Osteocyte (in vitro differentiated cells): ENCODE data around the gene SPATS1. TPM values are rescaled to one million over a fixed set of nuclear protein-coding genes. Genes with fewer than 3 reads are reported as not detected.
"Not testable (repeated sequence)": the region's sequence is repeated elsewhere in the genome, so short reads cannot be mapped to it uniquely, and the experiment has no call there.

Source experiments
- DNase-seq: peaks from one replicate; pipeline ENCODE4 v3.0.0; 2021; ENCODE audit warnings: mixed read lengths; ENCODE audit not compliant: unreplicated experiment; ENCODE audit errors: extremely low spot score
- H3K27ac Mint-ChIP-seq: one replicate; pipeline ENCODE4 v1.8.0; 2021; ENCODE audit warnings: mild to moderate bottlenecking, mixed read lengths; ENCODE audit not compliant: unreplicated experiment
- H3K27me3 Mint-ChIP-seq: one replicate; pipeline ENCODE4 v1.8.0; 2021; ENCODE audit warnings: mixed read lengths; ENCODE audit not compliant: unreplicated experiment
- H3K36me3 Mint-ChIP-seq: one replicate; pipeline ENCODE4 v1.8.0; 2021; ENCODE audit warnings: mixed read lengths; ENCODE audit not compliant: unreplicated experiment
- H3K4me1 Mint-ChIP-seq: one replicate; pipeline ENCODE4 v1.8.0; 2021; ENCODE audit warnings: mixed read lengths; ENCODE audit not compliant: unreplicated experiment
- H3K4me3 Mint-ChIP-seq: one replicate; pipeline ENCODE4 v1.8.0; 2021; ENCODE audit warnings: mild to moderate bottlenecking, moderate library complexity, mixed read lengths; ENCODE audit not compliant: unreplicated experiment
- H3K9me3 Mint-ChIP-seq: one replicate; pipeline ENCODE4 v1.8.0; 2021; ENCODE audit warnings: mixed read lengths; ENCODE audit not compliant: unreplicated experiment
- CTCF ChIP-seq: fragments of 200-600 bp; sonication (generic); IDR thresholded peaks from 2 replicates; pipeline ENCODE4 v1.5.0; 2021; ENCODE audit warnings: antibody characterized with exemption, mild to moderate bottlenecking, moderate library complexity
- total RNA-seq: library from RNA; stranded (reverse); gene quantifications from 2 replicates; pipeline ENCODE4 v1.2.1, GENCODE V29; 2021

SPATS1 gene
- total RNA-seq, 1 donor from 2014 or later, result not detected

GRCh38 chr6:44342052-44342451 is 398 bp upstream of the SPATS1 start:
- Mint-ChIP-seq H3K4me1 (peaks cover 5% of the 10 kb centered on the region), H3K9me3 (no peaks in the 10 kb centered on the region), H3K4me3 (no peak overlapping the region), H3K36me3 (no peaks in the 10 kb centered on the region), H3K27ac (no peak overlapping the region), H3K27me3 (peaks cover 47% of the 10 kb centered on the region)
- TF ChIP-seq CTCF, result no peak
- DNase-seq, result no peak

DNA sequence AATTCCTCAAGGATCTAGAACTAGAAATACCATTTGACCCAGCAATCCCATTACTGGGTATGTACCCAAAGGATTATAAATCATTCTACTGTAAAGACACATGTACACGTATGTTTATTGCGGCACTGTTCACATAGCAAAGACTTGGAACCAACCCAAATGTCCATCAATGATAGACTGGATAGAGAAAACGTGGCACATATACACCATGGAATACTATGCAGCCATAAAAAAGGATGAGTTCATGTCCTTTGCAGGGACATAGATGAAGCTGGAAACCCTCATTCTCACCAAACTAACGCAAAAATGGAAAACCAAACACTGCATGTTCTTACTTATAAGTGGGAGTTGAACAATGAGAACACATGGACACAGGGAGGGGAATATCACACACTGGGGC is 4.4 kb downstream of the SPATS1 start:
- DNase-seq, H3K9me3 Mint-ChIP-seq, H3K27ac Mint-ChIP-seq, H3K4me1 Mint-ChIP-seq, H3K36me3 Mint-ChIP-seq, H3K4me3 Mint-ChIP-seq: not testable (repeated sequence)
- peaks cover 54% of the 10 kb centered on the region for H3K27me3 Mint-ChIP-seq

DNA sequence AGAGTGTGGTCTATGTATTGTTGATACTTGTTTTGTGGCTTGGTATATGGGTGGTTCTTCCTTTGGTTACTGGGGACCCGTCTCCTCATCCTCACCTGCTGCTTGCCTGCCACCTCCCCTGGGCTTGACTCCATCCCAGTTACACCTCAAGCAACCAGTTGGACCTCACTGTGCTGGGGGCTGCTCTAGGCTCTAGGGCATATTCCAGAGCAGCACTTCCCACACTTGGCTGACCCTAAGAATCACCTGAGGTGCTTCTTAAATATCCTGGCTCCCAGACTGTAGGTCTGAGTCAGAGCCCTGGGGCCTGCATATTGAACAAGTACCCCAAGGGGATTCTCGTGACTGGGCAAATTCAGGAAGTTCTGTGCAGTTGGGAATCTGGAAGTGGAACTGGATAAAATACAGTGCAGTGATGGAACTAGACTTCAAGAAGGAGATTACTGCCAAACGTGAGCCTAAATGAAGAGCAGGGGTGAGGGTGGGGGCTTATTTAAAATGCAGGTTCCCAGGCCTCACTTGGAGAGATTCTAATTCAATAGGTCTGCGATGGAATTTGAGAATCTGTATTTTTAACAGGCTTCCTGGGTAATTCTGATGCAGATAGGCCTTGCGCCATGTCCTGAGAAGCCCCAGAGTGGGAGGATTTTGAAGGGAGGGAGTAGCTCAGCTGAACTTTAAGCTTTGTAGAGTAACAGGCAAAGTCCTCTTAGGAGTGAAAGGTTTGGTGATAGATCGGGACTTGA is 7.6 kb downstream of the SPATS1 start:
- DNase-seq, result no peak
- Mint-ChIP-seq H3K4me3 (no peak overlapping the region), H3K4me1 (no peaks in the 10 kb centered on the region), H3K36me3 (no peaks in the 10 kb centered on the region), H3K27me3 (peaks cover 32% of the 10 kb centered on the region), H3K27ac (no peak overlapping the region), H3K9me3 (no peaks in the 10 kb centered on the region)
- TF ChIP-seq CTCF, result no peak

- H3K4me1 Mint-ChIP-seq, H3K36me3 Mint-ChIP-seq, H3K9me3 Mint-ChIP-seq, DNase-seq, H3K27ac Mint-ChIP-seq, H3K4me3 Mint-ChIP-seq: not testable (repeated sequence)
- H3K27me3 Mint-ChIP-seq, result peaks cover 32% of the 10 kb centered on the region
Observed at GRCh38 chr6:44350650-44350994, 8.2 kb downstream of the SPATS1 start.

GRCh38 chr6:44352259-44352658 is 9.8 kb downstream of the SPATS1 start:
- no peaks in the 10 kb centered on the region for H3K36me3 Mint-ChIP-seq
- no peak overlapping the region for H3K27ac Mint-ChIP-seq
- peaks cover 6% of the 10 kb centered on the region for H3K9me3 Mint-ChIP-seq
- H3K4me3 Mint-ChIP-seq, result no peak overlapping the region
- H3K27me3 Mint-ChIP-seq, result peaks cover 40% of the 10 kb centered on the region
- H3K4me1 Mint-ChIP-seq, result no peaks in the 10 kb centered on the region
- no peak for TF ChIP-seq CTCF
- no peak for DNase-seq

GRCh38 chr6:44353336-44353735 is 10.9 kb downstream of the SPATS1 start:
- Mint-ChIP-seq H3K36me3 (no peaks in the 10 kb centered on the region), H3K27ac (no peak overlapping the region), H3K4me3 (no peak overlapping the region), H3K27me3 (peaks cover 40% of the 10 kb centered on the region), H3K4me1 (no peaks in the 10 kb centered on the region), H3K9me3 (peaks cover 6% of the 10 kb centered on the region)
- no peak for DNase-seq
- no peak for TF ChIP-seq CTCF
